ENCODE results near the gene C5AR2.
"Not testable (repeated sequence)": the region's sequence is repeated elsewhere in the genome, so short reads cannot be mapped to it uniquely, and the experiment has no call there.

Gene C5AR2

GRCh38 chr19:47381121-47381520 is 49.1 kb downstream of the C5AR2 start:
- no peak for TF ChIP-seq CTCF (IDR thresholded peaks at IDR 0.05; ENCODE audit: low read depth, low read length)
- H3K4me3 ChIP-seq (ENCODE audit: low read depth, low read length) = no peak overlapping the region
- in situ Hi-C loops (cut with HindIII; ENCODE audit: low sequenced_read_pairs) = no loop called here
- no peak for DNase-seq (ENCODE audit: low read depth, low spot score)

- in situ Hi-C loops (cut with HindIII; ENCODE audit: low sequenced_read_pairs) = no loop called here
- no peak for DNase-seq (ENCODE audit: low read depth, low spot score)
- no peak for TF ChIP-seq CTCF (IDR thresholded peaks at IDR 0.05; ENCODE audit: low read depth, low read length)
- no peak overlapping the region for H3K4me3 ChIP-seq (ENCODE audit: low read depth, low read length)
Observed at GRCh38 chr19:47381653-47382279, 49.8 kb downstream of the C5AR2 start.

GRCh38 chr19:47383890-47384289 is 51.9 kb downstream of the C5AR2 start:
- DNase-seq (ENCODE audit: low read depth, low spot score); in situ Hi-C loops (cut with HindIII; ENCODE audit: low sequenced_read_pairs); H3K4me3 ChIP-seq (ENCODE audit: low read depth, low read length): not testable (repeated sequence)

GRCh38 chr19:47384533-47384932 is 52.6 kb downstream of the C5AR2 start:
- H3K4me3 ChIP-seq (ENCODE audit: low read depth, low read length); in situ Hi-C loops (cut with HindIII; ENCODE audit: low sequenced_read_pairs); DNase-seq (ENCODE audit: low read depth, low spot score): not testable (repeated sequence)

GRCh38 chr19:47386582-47386981 is 54.6 kb downstream of the C5AR2 start:
- H3K4me3 ChIP-seq (ENCODE audit: low read depth, low read length); DNase-seq (ENCODE audit: low read depth, low spot score); in situ Hi-C loops (cut with HindIII; ENCODE audit: low sequenced_read_pairs): not testable (repeated sequence)

GRCh38 chr19:47387623-47388022 is 55.6 kb downstream of the C5AR2 start:
- in situ Hi-C loops (cut with HindIII; ENCODE audit: low sequenced_read_pairs); DNase-seq (ENCODE audit: low read depth, low spot score); H3K4me3 ChIP-seq (ENCODE audit: low read depth, low read length): not testable (repeated sequence)

- H3K4me3 ChIP-seq (ENCODE audit: low read depth, low read length); DNase-seq (ENCODE audit: low read depth, low spot score); in situ Hi-C loops (cut with HindIII; ENCODE audit: low sequenced_read_pairs): not testable (repeated sequence)
Observed at GRCh38 chr19:47388721-47389120, 56.7 kb downstream of the C5AR2 start.

- TF ChIP-seq CTCF (IDR thresholded peaks at IDR 0.05; ENCODE audit: low read depth, low read length) = no peak
- no peak overlapping the region for H3K4me3 ChIP-seq (ENCODE audit: low read depth, low read length)
- no peak for DNase-seq (ENCODE audit: low read depth, low spot score)
- in situ Hi-C loops (cut with HindIII; ENCODE audit: low sequenced_read_pairs) = no loop called here
Observed at GRCh38 chr19:47389150-47389556, 57.2 kb downstream of the C5AR2 start.

- no peak for DNase-seq (ENCODE audit: low read depth, low spot score)
- in situ Hi-C loops (cut with HindIII; ENCODE audit: low sequenced_read_pairs) = no loop called here
- H3K4me3 ChIP-seq (ENCODE audit: low read depth, low read length) = no peak overlapping the region
- no peak for TF ChIP-seq CTCF (IDR thresholded peaks at IDR 0.05; ENCODE audit: low read depth, low read length)
Observed at GRCh38 chr19:47390533-47391488, 58.8 kb downstream of the C5AR2 start.

Data from astrocyte of the spinal cord (primary cell).